ENCODE results near the gene PLCG1. TPM values are rescaled to one million over a fixed set of nuclear protein-coding genes. Genes with fewer than 3 reads are reported as not detected.

Gene PLCG1
- total and polyA plus RNA-seq, 4 donors = 2.0 to 30.4 (median 16.1) TPM

DNA sequence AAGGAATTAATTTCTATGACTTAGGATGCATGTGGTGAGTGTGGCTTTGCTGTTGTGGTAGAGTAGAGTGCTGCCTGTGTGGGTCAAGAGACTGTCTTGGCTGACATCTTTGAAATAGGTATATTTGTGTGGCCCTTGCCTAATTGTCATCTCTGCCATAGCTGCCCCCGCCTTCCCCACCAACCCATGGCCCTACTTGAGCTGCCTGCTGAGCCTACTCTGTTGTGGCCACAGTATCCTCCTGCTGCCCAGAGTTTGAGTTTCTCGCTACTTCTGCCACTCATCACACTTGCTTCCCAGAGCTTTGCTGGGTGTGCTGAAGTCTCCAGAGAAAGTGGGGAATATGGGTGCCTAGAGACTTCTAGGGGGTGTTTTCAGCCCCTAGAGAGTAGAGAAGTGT is 8.0 kb downstream of the PLCG1 start (continued):
- TF ChIP-seq, protein P1, sequence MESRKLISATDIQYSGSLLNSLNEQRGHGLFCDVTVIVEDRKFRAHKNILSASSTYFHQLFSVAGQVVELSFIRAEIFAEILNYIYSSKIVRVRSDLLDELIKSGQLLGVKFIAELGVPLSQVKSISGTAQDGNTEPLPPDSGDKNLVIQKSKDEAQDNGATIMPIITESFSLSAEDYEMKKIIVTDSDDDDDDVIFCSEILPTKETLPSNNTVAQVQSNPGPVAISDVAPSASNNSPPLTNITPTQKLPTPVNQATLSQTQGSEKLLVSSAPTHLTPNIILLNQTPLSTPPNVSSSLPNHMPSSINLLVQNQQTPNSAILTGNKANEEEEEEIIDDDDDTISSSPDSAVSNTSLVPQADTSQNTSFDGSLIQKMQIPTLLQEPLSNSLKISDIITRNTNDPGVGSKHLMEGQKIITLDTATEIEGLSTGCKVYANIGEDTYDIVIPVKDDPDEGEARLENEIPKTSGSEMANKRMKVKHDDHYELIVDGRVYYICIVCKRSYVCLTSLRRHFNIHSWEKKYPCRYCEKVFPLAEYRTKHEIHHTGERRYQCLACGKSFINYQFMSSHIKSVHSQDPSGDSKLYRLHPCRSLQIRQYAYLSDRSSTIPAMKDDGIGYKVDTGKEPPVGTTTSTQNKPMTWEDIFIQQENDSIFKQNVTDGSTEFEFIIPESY (IDR thresholded peaks at IDR 0.05) = no peak

DNA sequence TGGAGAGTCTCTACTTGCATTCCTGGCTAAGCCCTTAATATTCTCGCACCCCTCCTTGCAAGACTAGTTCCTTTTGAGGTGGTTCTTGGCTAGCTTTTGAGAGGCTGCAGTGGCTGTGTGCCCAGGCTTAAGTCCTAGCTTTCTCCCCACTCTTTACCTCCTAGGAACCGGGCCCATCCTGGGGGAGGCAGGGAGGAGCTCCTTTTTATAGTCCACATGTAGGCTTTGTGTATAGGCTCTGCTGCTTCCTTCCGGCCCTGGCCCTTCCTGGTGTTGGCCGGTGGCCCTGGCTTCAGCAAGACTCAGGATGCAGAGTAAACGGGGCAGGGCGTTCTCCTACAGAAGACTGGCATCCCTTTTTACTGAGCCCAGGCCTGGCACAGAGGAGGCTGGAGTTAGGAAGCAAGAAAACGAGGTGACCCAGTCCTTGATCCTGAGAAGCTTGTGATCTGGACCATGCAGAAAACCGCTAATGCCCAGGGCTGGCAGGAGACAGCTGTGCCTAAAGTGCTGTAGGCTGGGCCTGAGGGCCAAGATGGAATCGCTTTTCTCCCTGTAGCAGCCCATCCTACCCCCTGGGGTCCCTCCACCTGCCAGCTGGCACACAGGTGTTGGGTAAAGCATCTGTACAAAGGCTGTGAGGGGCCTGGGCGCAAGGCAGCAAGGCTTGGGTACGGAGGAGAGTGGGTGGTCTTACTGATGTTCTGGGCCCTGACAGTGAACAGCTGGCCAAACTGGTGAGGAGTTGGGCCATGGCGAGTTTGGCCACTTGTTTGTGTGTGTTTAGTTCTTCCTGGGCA is 8.7 kb downstream of the PLCG1 start:
- WGBS = 80% methylated on average over 12 of the region's 12 CpGs
- no peak for TF ChIP-seq RXRA (IDR thresholded peaks at IDR 0.05)
- TF ChIP-seq FOXA2 (IDR thresholded peaks at IDR 0.05) = no peak
- TF ChIP-seq JUND (IDR thresholded peaks at IDR 0.05) = no peak
- TF ChIP-seq FOXA1 (IDR thresholded peaks at IDR 0.05) = no peak
- TF ChIP-seq, protein P2, sequence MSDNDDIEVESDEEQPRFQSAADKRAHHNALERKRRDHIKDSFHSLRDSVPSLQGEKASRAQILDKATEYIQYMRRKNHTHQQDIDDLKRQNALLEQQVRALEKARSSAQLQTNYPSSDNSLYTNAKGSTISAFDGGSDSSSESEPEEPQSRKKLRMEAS (IDR thresholded peaks at IDR 0.05) = no peak
- TF ChIP-seq EGR1 (IDR thresholded peaks at IDR 0.05; ENCODE audit: low read depth in 2 of 2) = no peak
- TF ChIP-seq, protein P3, sequence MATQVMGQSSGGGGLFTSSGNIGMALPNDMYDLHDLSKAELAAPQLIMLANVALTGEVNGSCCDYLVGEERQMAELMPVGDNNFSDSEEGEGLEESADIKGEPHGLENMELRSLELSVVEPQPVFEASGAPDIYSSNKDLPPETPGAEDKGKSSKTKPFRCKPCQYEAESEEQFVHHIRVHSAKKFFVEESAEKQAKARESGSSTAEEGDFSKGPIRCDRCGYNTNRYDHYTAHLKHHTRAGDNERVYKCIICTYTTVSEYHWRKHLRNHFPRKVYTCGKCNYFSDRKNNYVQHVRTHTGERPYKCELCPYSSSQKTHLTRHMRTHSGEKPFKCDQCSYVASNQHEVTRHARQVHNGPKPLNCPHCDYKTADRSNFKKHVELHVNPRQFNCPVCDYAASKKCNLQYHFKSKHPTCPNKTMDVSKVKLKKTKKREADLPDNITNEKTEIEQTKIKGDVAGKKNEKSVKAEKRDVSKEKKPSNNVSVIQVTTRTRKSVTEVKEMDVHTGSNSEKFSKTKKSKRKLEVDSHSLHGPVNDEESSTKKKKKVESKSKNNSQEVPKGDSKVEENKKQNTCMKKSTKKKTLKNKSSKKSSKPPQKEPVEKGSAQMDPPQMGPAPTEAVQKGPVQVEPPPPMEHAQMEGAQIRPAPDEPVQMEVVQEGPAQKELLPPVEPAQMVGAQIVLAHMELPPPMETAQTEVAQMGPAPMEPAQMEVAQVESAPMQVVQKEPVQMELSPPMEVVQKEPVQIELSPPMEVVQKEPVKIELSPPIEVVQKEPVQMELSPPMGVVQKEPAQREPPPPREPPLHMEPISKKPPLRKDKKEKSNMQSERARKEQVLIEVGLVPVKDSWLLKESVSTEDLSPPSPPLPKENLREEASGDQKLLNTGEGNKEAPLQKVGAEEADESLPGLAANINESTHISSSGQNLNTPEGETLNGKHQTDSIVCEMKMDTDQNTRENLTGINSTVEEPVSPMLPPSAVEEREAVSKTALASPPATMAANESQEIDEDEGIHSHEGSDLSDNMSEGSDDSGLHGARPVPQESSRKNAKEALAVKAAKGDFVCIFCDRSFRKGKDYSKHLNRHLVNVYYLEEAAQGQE (IDR thresholded peaks at IDR 0.05) = no peak
- TF ChIP-seq, protein P4, sequence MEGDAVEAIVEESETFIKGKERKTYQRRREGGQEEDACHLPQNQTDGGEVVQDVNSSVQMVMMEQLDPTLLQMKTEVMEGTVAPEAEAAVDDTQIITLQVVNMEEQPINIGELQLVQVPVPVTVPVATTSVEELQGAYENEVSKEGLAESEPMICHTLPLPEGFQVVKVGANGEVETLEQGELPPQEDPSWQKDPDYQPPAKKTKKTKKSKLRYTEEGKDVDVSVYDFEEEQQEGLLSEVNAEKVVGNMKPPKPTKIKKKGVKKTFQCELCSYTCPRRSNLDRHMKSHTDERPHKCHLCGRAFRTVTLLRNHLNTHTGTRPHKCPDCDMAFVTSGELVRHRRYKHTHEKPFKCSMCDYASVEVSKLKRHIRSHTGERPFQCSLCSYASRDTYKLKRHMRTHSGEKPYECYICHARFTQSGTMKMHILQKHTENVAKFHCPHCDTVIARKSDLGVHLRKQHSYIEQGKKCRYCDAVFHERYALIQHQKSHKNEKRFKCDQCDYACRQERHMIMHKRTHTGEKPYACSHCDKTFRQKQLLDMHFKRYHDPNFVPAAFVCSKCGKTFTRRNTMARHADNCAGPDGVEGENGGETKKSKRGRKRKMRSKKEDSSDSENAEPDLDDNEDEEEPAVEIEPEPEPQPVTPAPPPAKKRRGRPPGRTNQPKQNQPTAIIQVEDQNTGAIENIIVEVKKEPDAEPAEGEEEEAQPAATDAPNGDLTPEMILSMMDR (IDR thresholded peaks at IDR 0.05; ENCODE audit: low read depth, low read length, missing input control) = no peak
- no peak for TF ChIP-seq HNF4G (IDR thresholded peaks at IDR 0.05)
- no peak overlapping the region for H3K27ac ChIP-seq (ENCODE audit: low read depth in 1 of 2, low read length in 2 of 2)
- peaks cover 0 to 8% (median 3%) of the 10 kb centered on the region in 4 donors for H3K4me1 ChIP-seq (ENCODE audit: control insufficient read depth in 4 of 4, insufficient read depth in 4 of 4, low read length in 3 of 4)
- H3K9me3 ChIP-seq (ENCODE audit: control insufficient read depth in 4 of 4, low read length in 3 of 4) = no peaks in the 10 kb centered on the region
- no peak for DNase-seq (ENCODE audit: low spot score)
- H3K9ac ChIP-seq (ENCODE audit: low read depth in 1 of 2, low read length in 2 of 2) = no peak overlapping the region
- no peaks in the 10 kb centered on the region for H3K36me3 ChIP-seq (ENCODE audit: control insufficient read depth in 4 of 4, insufficient read depth in 3 of 4, low read depth in 1 of 4, low read length in 3 of 4)
- H3K27me3 ChIP-seq (ENCODE audit: control insufficient read depth in 4 of 4, insufficient read depth in 4 of 4, low read length in 3 of 4) = no peaks in the 10 kb centered on the region
- no peak overlapping the region for H3K4me3 ChIP-seq (ENCODE audit: low read depth in 1 of 3, low read length in 3 of 3)

DNA sequence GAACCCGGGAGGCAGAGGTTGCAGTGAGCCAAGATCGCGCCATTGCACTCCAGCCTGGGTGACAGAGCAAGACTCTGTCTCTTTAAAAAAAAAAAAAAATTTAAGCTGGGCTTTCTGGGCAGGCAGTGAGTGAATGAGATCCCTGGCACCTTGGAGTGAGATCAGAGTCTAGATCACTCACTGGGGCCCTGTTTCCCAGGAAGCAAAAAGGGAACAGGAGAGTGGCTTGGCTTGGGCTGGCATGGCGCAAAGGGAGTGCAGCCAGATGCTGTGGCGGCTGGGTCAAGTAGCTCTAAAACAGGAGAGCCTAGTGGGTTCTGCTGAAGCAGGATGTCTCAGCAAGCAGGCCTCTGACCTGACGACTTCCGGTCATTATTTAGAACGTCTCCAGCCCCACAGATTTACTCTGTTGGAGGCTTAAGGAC is 10.4 kb downstream of the PLCG1 start:
- Histone ChIP-seq H3K27me3 (ENCODE audit: control insufficient read depth in 4 of 4, insufficient read depth in 4 of 4, low read length in 3 of 4) (no peaks in the 10 kb centered on the region), H3K9me3 (ENCODE audit: control insufficient read depth in 4 of 4, low read length in 3 of 4) (no peaks in the 10 kb centered on the region), H3K4me3 (ENCODE audit: low read depth in 1 of 3, low read length in 3 of 3) (no peak overlapping the region), H3K36me3 (ENCODE audit: control insufficient read depth in 4 of 4, insufficient read depth in 3 of 4, low read depth in 1 of 4, low read length in 3 of 4) (no peaks in the 10 kb centered on the region), H3K4me1 (ENCODE audit: control insufficient read depth in 4 of 4, insufficient read depth in 4 of 4, low read length in 3 of 4) (peaks cover 0 to 3% (median 1%) of the 10 kb centered on the region in 4 donors), H3K9ac (ENCODE audit: low read depth in 1 of 2, low read length in 2 of 2) (no peak overlapping the region), H3K27ac (ENCODE audit: low read depth in 1 of 2, low read length in 2 of 2) (no peak overlapping the region)
- TF ChIP-seq NR2F2 (IDR thresholded peaks at IDR 0.05) (peak; percentile 94), EGR1 (IDR thresholded peaks at IDR 0.05; ENCODE audit: low read depth in 2 of 2) (no peak)
- 80% methylated on average over 8 of the region's 8 CpGs for WGBS
- no peak for DNase-seq (ENCODE audit: low spot score)

All from liver (tissue), 9 donors.